Lung (tissue), 12 donors: ENCODE data around the gene EMILIN3. TPM values are rescaled to one million over a fixed set of nuclear protein-coding genes. Genes with fewer than 3 reads are reported as not detected.

ENCODE experiments used
- ATAC-seq: fragments of 200-7000 bp; cut with Tn5 transposase; one replicate; pipeline ENCODE4 v1.9.1; 2020; ENCODE audit warnings: moderate number of reproducible peaks; ENCODE audit not compliant: insufficient read depth, low FRiP score
- DNase-seq, 3 donors: peaks; one replicate each; pipeline ENCODE4 v3.0.0-alpha.2; 2013 to 2017
- H3K27ac ChIP-seq, 2 donors: one replicate each; pipeline ENCODE4 v1.5.1; 2013; ENCODE audit warnings: mild to moderate bottlenecking in 2 of 2, moderate library complexity in 2 of 2, control low read depth in 1 of 2, inconsistent platforms in 1 of 2, low read depth in 1 of 2, low read length in 1 of 2
- H3K27me3 ChIP-seq, 3 donors: one replicate each; pipeline ENCODE4 v1.5.1; 2013; ENCODE audit warnings: low read length in 2 of 3; ENCODE audit not compliant: control insufficient read depth in 3 of 3, insufficient read depth in 3 of 3
- H3K36me3 ChIP-seq, 4 donors: one replicate each; pipeline ENCODE4 v1.5.1; 2013; ENCODE audit warnings: low read length in 4 of 4, mild to moderate bottlenecking in 1 of 4, moderate library complexity in 1 of 4; ENCODE audit not compliant: control insufficient read depth in 4 of 4, insufficient read depth in 4 of 4
- H3K4me1 ChIP-seq, 5 donors: one replicate each; pipeline ENCODE4 v1.5.1; 2013; ENCODE audit warnings: low read length in 5 of 5, mild to moderate bottlenecking in 2 of 5, moderate library complexity in 1 of 5; ENCODE audit not compliant: control insufficient read depth in 5 of 5, insufficient read depth in 5 of 5
- H3K4me3 ChIP-seq: one replicate; pipeline ENCODE4 v1.5.1; 2013; ENCODE audit warnings: mild to moderate bottlenecking, control low read depth, moderate library complexity
- H3K9ac ChIP-seq, 2 donors: one replicate each; pipeline ENCODE4 v1.5.1; 2013; ENCODE audit warnings: low read length in 2 of 2, control low read depth in 1 of 2; ENCODE audit not compliant: insufficient read depth in 1 of 2
- H3K9me3 ChIP-seq, 4 donors: one replicate each; pipeline ENCODE4 v1.5.1; 2013; ENCODE audit warnings: low read length in 3 of 4, mild to moderate bottlenecking in 1 of 4, moderate library complexity in 1 of 4; ENCODE audit not compliant: control insufficient read depth in 4 of 4, insufficient read depth in 3 of 4
- CTCF ChIP-seq: IDR thresholded peaks from 2 replicates; pipeline ENCODE4 v1.5.1; 2012; ENCODE audit warnings: mild to moderate bottlenecking; ENCODE audit errors: control extremely low read depth, extremely low read depth
- WGBS, 2 donors: extraction: QIAGEN DNeasy Blood & Tissue Kit; methylation state at CpG; one replicate each; pipeline ENCODE4 v1.1.7; 2013; 5-methylcytosine and 5-hydroxymethylcytosine counted together
- polyA plus RNA-seq, 2 donors: library from polyadenylated mRNA; stranded (reverse); fragments of 200-250 nt; gene quantifications; one replicate each; pipeline ENCODE4 v1.2.1, GENCODE V29; 2013
- total RNA-seq, 2 donors: library from RNA; depleted of rRNA in 1 of 2; stranded (reverse); fragments of >200 nt in 1 of 2; gene quantifications; one replicate each; pipeline ENCODE4 v1.2.1, GENCODE V29; 2014 to 2021
- donor health status: control.
- donor health status: control.
- donor health status: Bipolar disorder and iron deficiency.
- donor health status: healthy.
- donor health status: DM: yes; HTN: yes; CAD: no.

The EMILIN3 gene
- total and polyA plus RNA-seq, 4 donors = 0.06 to 1.7 (median 0.29) TPM

DNA sequence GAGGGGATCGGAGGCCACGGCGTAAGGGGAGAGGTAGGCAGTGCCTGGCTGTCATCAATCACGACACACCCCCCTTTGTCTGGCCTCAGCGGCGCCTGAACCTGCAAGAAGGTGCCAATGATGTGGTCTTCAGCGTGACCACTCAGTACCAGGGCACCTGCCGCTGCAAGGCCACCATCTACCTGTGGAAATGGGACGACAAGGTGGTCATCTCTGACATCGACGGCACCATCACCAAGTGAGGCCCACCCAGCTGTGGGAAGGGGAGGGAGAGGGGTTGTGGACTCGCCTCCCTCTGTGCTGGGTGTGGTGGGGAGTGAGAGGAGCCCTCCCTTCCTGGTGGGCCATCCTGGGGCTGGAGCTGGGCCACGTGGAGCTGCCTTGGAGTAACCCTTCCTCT lies 9.7 kb downstream of the EMILIN3 start:
- Histone ChIP-seq H3K4me1 (no peaks in the 10 kb centered on the region), H3K4me3 (no peak overlapping the region), H3K27me3 (no peaks in the 10 kb centered on the region), H3K36me3 (peaks cover 0 to 16% (median 0%) of the 10 kb centered on the region in 4 donors), H3K9ac (no peak overlapping the region), H3K9me3 (no peaks in the 10 kb centered on the region), H3K27ac (no peak overlapping the region)
- WGBS, 2 donors = 87 to 88% methylated on average over 11 to 13 of the region's 13 CpGs
- TF ChIP-seq CTCF = no peak
- ATAC-seq (no peak), DNase-seq (no peak)

GRCh38 chr20:41355598-41356203 lies 10.9 kb downstream of the EMILIN3 start:
- no peak overlapping the region for H3K27ac ChIP-seq
- no peaks in the 10 kb centered on the region for H3K27me3 ChIP-seq
- DNase-seq (no peak), ATAC-seq (no peak)
- no peaks in the 10 kb centered on the region for H3K4me1 ChIP-seq
- H3K4me3 ChIP-seq = no peak overlapping the region
- no peaks in the 10 kb centered on the region for H3K9me3 ChIP-seq
- WGBS, 2 donors = 93 to 99% methylated on average over 6 to 7 of the region's 7 CpGs
- peaks cover 0 to 16% (median 0%) of the 10 kb centered on the region in 4 donors for H3K36me3 ChIP-seq
- no peak overlapping the region for H3K9ac ChIP-seq
- TF ChIP-seq CTCF = no peak

- no peak for ATAC-seq
- no peak overlapping the region for H3K27ac ChIP-seq
- H3K4me3 ChIP-seq = no peak overlapping the region
- no peaks in the 10 kb centered on the region for H3K27me3 ChIP-seq
- peaks cover 0 to 19% (median 0%) of the 10 kb centered on the region in 4 donors for H3K36me3 ChIP-seq
- no peak for DNase-seq
- no peaks in the 10 kb centered on the region for H3K9me3 ChIP-seq
- WGBS, 2 donors = 98 to 99% methylated on average over 3 of the region's 3 CpGs
- no peak overlapping the region for H3K9ac ChIP-seq
- TF ChIP-seq CTCF = no peak
- peaks cover 0 to 2% (median 0%) of the 10 kb centered on the region in 5 donors for H3K4me1 ChIP-seq
These were observed 11.4 kb downstream of the EMILIN3 start for GRCh38 chr20:41355192-41355591.

DNA sequence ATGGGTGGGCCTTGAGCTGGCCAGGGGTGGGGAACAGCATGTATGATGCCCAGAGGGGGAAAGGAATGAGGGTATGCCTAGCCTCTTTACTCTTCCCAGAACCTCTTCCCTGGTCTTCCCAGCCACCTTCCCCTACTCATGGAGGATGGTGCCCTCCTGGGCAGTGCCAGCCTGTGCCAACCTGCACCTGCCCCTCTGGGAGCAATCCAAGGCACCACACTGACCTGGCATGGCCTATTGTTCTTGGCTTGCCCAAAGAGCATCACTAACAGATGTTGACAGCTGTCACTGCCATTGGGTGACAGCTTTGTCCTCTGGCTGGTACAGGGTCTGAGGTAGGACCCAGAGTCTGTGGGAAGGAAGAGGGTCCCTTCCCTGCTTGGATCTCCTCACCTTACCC lies 13.1 kb downstream of the EMILIN3 start:
- Histone ChIP-seq H3K4me1 (peaks cover 0 to 2% (median 0%) of the 10 kb centered on the region in 5 donors), H3K9me3 (no peaks in the 10 kb centered on the region), H3K9ac (no peak overlapping the region), H3K27ac (no peak overlapping the region), H3K27me3 (no peaks in the 10 kb centered on the region), H3K4me3 (no peak overlapping the region), H3K36me3 (peaks cover 0 to 21% (median 0%) of the 10 kb centered on the region in 4 donors)
- no peak for TF ChIP-seq CTCF
- ATAC-seq = no peak
- no peak for DNase-seq
